ENCODE measurements around the gene PDE2A. TPM values are rescaled to one million over a fixed set of nuclear protein-coding genes. Genes with fewer than 3 reads are reported as not detected.

Gene PDE2A
- total RNA-seq, 2 donors from 2014 or later: 2.7 to 4.9 TPM

DNA sequence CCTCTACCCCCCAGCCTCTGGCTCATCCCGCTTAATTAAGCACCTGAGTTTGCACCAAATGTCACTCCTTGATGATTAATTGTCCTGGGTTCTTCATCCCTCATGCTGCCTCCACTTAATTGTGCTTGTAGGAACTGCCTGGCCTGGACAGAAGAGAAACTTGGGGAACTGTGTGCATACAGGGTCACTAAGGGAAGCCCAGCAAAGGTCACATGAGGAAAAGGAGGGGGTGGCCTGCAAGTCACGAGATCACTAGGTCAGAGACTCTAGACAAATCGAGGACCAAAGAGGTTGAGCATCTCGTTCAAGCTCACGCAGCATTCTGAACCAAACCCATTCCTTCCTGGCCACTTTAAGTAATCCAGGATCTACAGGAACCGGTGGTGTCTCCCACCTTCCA is 75.8 kb downstream of the PDE2A start:
- Mint-ChIP-seq H3K4me3 (no peak overlapping the region), H3K27me3 (peaks cover 44% of the 10 kb centered on the region), H3K36me3 (ENCODE audit: low read depth) (peaks cover 4% of the 10 kb centered on the region), H3K27ac (no peak overlapping the region), H3K4me1 (peaks cover 7% of the 10 kb centered on the region)
- H3K9me3 ChIP-seq (ENCODE audit: control insufficient read depth, low read length, poor library complexity, severe bottlenecking): no peaks in the 10 kb centered on the region
- no peak for ATAC-seq
- DNase-seq: no peak

- Mint-ChIP-seq H3K27me3 (peaks cover 48% of the 10 kb centered on the region), H3K4me1 (peaks cover 10% of the 10 kb centered on the region), H3K36me3 (ENCODE audit: low read depth) (peaks cover 2% of the 10 kb centered on the region), H3K27ac (no peak overlapping the region), H3K4me3 (no peak overlapping the region)
- no peak for ATAC-seq
- H3K9me3 ChIP-seq (ENCODE audit: control insufficient read depth, low read length, poor library complexity, severe bottlenecking): no peaks in the 10 kb centered on the region
- no peak for DNase-seq
Observed at GRCh38 chr11:72597721-72598120, 76.5 kb downstream of the PDE2A start.

DNA sequence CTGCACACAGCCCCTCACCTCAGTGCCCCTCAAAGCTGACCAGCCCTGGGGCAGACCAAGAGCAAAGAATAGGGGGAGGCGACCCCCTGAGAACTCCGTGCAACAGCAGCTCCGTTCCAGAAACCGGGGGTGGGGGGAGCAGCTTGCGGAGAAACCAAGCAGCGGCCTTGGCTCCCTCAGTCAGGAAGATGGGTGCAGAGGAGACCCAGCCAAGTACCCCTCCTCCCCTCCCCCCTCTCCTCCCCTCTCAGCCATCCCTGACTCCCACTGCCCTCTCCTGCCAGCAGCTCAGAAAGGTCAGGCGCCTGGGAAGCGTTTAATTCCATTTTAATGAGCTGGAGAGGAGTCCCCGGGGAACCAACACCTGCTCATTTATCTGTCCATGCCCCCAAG is 78.9 kb downstream of the PDE2A start:
- Mint-ChIP-seq H3K4me1 (peaks cover 28% of the 10 kb centered on the region), H3K36me3 (ENCODE audit: low read depth) (peaks cover 6% of the 10 kb centered on the region), H3K27ac (no peak overlapping the region), H3K4me3 (no peak overlapping the region), H3K27me3 (peaks cover 64% of the 10 kb centered on the region)
- no peak for DNase-seq
- no peak for ATAC-seq
- H3K9me3 ChIP-seq (ENCODE audit: control insufficient read depth, low read length, poor library complexity, severe bottlenecking): no peaks in the 10 kb centered on the region

DNA sequence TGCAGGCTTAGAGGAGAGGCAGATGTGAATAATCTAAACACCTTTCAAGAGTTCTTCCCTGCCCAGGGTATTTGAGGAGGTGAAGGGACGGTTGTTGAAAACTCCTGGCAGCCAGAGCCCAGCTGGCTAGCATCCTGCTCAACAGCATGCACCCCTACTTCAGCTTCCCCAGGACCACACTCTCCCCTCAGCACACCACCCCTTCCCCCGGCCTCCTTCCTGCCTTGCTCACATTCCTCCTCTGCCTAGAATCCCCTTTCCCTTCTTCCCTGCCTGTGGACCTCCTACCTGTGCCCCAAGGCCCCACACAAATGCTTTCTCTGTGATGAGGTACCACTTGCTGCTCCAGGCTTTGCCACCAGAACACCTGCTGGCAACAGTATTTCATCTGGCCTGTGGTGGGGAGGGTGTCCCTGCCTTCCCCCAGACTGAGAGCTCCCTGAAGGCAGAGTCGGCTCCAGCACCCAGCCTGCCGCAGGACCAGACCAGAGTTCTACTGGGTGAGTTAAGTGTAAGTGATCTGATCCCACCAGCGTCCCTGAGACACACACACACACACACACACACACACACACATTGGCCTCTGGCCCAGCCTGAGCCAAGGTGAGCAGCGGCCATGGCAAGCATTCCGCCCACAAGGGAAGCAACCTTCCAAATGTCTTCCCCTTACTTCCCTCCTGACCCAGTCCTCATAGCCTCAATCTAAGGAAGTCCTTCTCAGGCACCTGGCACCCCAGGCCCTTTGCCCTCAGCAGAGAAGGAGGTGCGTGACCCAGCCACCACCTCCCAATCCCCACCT is 79.5 kb downstream of the PDE2A start:
- Mint-ChIP-seq H3K4me1 (peaks cover 31% of the 10 kb centered on the region), H3K36me3 (ENCODE audit: low read depth) (peaks cover 6% of the 10 kb centered on the region), H3K4me3 (no peak overlapping the region), H3K27me3 (peaks cover 66% of the 10 kb centered on the region), H3K27ac (peak overlapping the region; percentile 32)
- no peaks in the 10 kb centered on the region for H3K9me3 ChIP-seq (ENCODE audit: control insufficient read depth, low read length, poor library complexity, severe bottlenecking)
- ATAC-seq (no peak), DNase-seq (no peak)

GRCh38 chr11:72592698-72593495 is 81.3 kb downstream of the PDE2A start:
- Mint-ChIP-seq H3K27me3 (peaks cover 76% of the 10 kb centered on the region), H3K4me3 (no peak overlapping the region), H3K27ac (no peak overlapping the region), H3K36me3 (ENCODE audit: low read depth) (peaks cover 9% of the 10 kb centered on the region), H3K4me1 (peaks cover 34% of the 10 kb centered on the region)
- ATAC-seq (no peak), DNase-seq (no peak)
- no peaks in the 10 kb centered on the region for H3K9me3 ChIP-seq (ENCODE audit: control insufficient read depth, low read length, poor library complexity, severe bottlenecking)

- Mint-ChIP-seq H3K27me3 (peaks cover 83% of the 10 kb centered on the region), H3K27ac (no peak overlapping the region), H3K36me3 (ENCODE audit: low read depth) (peaks cover 13% of the 10 kb centered on the region), H3K4me1 (peaks cover 38% of the 10 kb centered on the region), H3K4me3 (no peak overlapping the region)
- peak; percentile 91 for ATAC-seq
- DNase-seq: no peak
- no peaks in the 10 kb centered on the region for H3K9me3 ChIP-seq (ENCODE audit: control insufficient read depth, low read length, poor library complexity, severe bottlenecking)
Observed at GRCh38 chr11:72591785-72592502, 82.3 kb downstream of the PDE2A start.

- H3K4me1 Mint-ChIP-seq: peaks cover 41% of the 10 kb centered on the region
- H3K27me3 Mint-ChIP-seq: peaks cover 85% of the 10 kb centered on the region
- ATAC-seq (no peak), DNase-seq (no peak)
- H3K36me3 Mint-ChIP-seq (ENCODE audit: low read depth): peaks cover 13% of the 10 kb centered on the region
- H3K4me3 Mint-ChIP-seq: peak overlapping the region; percentile 78
- H3K27ac Mint-ChIP-seq: no peak overlapping the region
- no peaks in the 10 kb centered on the region for H3K9me3 ChIP-seq (ENCODE audit: control insufficient read depth, low read length, poor library complexity, severe bottlenecking)
Observed at GRCh38 chr11:72591023-72591422, 83.2 kb downstream of the PDE2A start.

DNA sequence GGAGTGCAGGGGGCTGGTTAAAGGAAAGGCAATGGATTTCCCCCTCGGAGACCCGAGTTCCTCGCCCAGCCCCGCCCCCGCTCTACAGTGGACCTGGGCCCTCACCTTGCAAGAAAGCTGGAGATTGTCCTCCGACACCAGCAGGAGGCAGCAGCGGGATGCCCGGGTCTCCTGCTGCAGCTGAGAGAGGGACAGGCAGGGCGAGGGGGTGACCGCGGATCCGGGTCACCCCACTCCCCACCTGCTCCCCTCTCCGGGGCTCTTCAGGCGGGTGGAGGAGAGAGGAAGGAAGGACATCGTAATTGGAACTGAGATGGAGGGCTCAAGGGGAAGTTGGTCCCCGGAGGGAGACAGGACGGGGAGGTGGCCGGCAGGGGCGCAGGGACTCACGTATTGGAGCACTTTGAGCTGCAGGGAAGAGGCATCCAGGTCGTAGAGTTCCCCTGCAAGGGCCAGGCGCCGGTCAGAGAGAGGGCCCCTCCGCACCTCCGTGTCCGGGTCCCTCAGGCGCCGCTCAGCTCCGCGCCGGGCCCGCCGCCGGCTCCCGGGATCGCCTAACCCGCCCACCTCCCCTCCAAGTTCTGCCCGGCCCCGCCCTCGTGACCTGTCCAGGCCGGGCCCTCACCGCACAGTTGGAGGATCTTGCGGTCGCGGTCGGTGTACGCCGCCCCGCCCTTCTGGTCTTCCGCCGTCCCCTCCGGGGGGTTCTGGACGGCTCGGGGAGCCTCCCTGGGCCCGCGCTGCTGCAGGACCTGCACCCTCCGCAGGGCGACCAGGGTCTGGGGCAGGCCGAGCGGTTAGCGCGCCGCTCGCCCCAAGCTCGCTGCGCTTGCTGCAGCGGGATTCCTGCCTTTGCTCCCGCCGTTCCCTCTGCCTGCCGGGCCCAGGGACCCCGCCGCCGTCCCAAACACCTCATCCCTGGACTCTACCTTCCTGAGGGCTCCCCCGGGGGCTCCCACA is 84.1 kb downstream of the PDE2A start:
- Mint-ChIP-seq H3K4me3 (peak overlapping the region; percentile 85), H3K27ac (no peak overlapping the region), H3K4me1 (peaks cover 49% of the 10 kb centered on the region), H3K36me3 (ENCODE audit: low read depth) (peaks cover 11% of the 10 kb centered on the region), H3K27me3 (peaks cover 83% of the 10 kb centered on the region)
- DNase-seq (peak in 1 of 3 donors; percentile 33), ATAC-seq (peak; percentile 34)
- H3K9me3 ChIP-seq (ENCODE audit: control insufficient read depth, low read length, poor library complexity, severe bottlenecking): no peaks in the 10 kb centered on the region

GRCh38 chr11:72588421-72589410 is 85.5 kb downstream of the PDE2A start:
- Mint-ChIP-seq H3K4me1 (peaks cover 58% of the 10 kb centered on the region), H3K27me3 (peaks cover 70% of the 10 kb centered on the region), H3K36me3 (ENCODE audit: low read depth) (peaks cover 11% of the 10 kb centered on the region), H3K4me3 (no peak overlapping the region), H3K27ac (no peak overlapping the region)
- no peak for ATAC-seq
- DNase-seq: no peak
- no peaks in the 10 kb centered on the region for H3K9me3 ChIP-seq (ENCODE audit: control insufficient read depth, low read length, poor library complexity, severe bottlenecking)

GRCh38 chr11:72587696-72588095 is 86.5 kb downstream of the PDE2A start:
- Mint-ChIP-seq H3K27ac (peak overlapping the region; percentile 21), H3K27me3 (peaks cover 60% of the 10 kb centered on the region), H3K4me1 (peaks cover 57% of the 10 kb centered on the region), H3K4me3 (peak overlapping the region; percentile 60), H3K36me3 (ENCODE audit: low read depth) (peaks cover 11% of the 10 kb centered on the region)
- no peaks in the 10 kb centered on the region for H3K9me3 ChIP-seq (ENCODE audit: control insufficient read depth, low read length, poor library complexity, severe bottlenecking)
- DNase-seq (no peak), ATAC-seq (no peak)

GRCh38 chr11:72586321-72587090 is 87.7 kb downstream of the PDE2A start:
- ATAC-seq (no peak), DNase-seq (no peak)
- no peak overlapping the region for H3K27ac Mint-ChIP-seq
- H3K4me1 Mint-ChIP-seq: peaks cover 50% of the 10 kb centered on the region
- H3K27me3 Mint-ChIP-seq: peaks cover 48% of the 10 kb centered on the region
- no peak overlapping the region for H3K4me3 Mint-ChIP-seq
- peaks cover 11% of the 10 kb centered on the region for H3K36me3 Mint-ChIP-seq (ENCODE audit: low read depth)
- H3K9me3 ChIP-seq (ENCODE audit: control insufficient read depth, low read length, poor library complexity, severe bottlenecking): no peaks in the 10 kb centered on the region

Measured in T-helper 17 cell (primary cell).